ENCODE results near the gene PPFIA4.
A peak's percentile ranks its signal among the peaks of the same experiment; 100 is the strongest.

Gene PPFIA4

DNA sequence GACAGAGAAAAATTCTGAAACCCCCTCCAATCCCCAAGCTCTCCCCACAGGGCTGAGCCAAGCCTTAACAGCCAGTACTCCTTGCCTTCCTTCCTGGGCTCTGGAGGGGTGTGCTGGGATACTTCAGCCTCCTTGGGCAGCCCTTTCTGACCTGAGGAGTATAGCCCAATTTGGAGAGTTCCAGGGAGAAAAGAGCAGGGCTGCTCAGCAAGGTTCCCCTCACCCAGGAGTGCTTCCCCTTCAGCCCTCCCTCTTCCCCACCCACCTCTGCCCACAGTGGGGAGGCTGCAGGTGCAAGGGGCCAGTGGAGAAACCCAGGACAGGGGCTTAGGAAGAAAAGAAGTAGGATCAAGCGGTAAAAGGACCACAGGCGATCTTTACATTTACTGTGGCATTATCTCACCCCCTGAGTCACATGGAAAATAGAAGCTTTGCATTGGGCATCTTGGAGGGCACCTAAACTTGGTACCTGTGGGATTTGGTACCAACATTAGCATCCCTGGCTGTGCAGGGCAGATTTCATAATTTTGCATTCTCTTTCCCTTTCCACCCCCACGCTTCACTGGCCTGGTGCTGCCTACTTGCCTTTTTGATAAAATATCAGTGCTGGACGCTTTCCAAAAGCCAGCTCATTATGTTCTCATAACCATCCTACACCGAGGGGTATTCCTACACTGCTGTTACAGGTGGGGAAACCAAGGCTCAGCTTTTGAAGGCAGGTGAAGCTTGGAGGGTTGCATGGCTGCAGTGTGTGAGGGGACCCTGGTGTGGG, 98.4 kb downstream of the PPFIA4 start:
- Histone ChIP-seq H4K8ac (ENCODE audit: low read depth, low read length) (no peak overlapping the region), H2AFZ (ENCODE audit: low read length) (no peak overlapping the region), H3K36me3 (replicated peaks in 1 of 2; ENCODE audit: control insufficient read depth in 2 of 2, insufficient read depth in 2 of 2, low read length in 2 of 2) (no peaks in the 10 kb centered on the region), H3K4me2 (ENCODE audit: insufficient read depth, low read length, poor library complexity, severe bottlenecking) (no peak overlapping the region), H2BK5ac (ENCODE audit: low read length) (no peak overlapping the region), H2BK15ac (ENCODE audit: low read length) (no peak overlapping the region), H3K14ac (ENCODE audit: low read length) (no peak overlapping the region), H2AK5ac (ENCODE audit: low read depth, low read length) (no peak overlapping the region), H2BK120ac (ENCODE audit: low read depth, low read length) (no peak overlapping the region), H3K27me3 (ENCODE audit: control insufficient read depth in 3 of 3, insufficient read depth in 3 of 3, low read depth in 1 of 3, low read length in 3 of 3) (peaks cover 0 to 63% (median 15%) of the 10 kb centered on the region in 3 experiments), H3K27ac (replicated peaks; ENCODE audit: low read length) (no peak overlapping the region), H2BK12ac (ENCODE audit: low read length) (no peak overlapping the region), H3K4me3 (ENCODE audit: low read length in 2 of 2) (no peak overlapping the region), H3K79me1 (ENCODE audit: low read depth, low read length) (no peaks in the 10 kb centered on the region), H3K9me3 (replicated peaks in 1 of 2; ENCODE audit: control insufficient read depth in 2 of 2, insufficient read depth in 1 of 2, low read depth in 1 of 2, low read length in 2 of 2) (no peaks in the 10 kb centered on the region), H3K9ac (ENCODE audit: low read depth, low read length, poor library complexity) (no peak overlapping the region), H4K91ac (ENCODE audit: low read depth, low read length, poor library complexity) (no peak overlapping the region), H3K4me1 (ENCODE audit: control insufficient read depth in 2 of 2, insufficient read depth in 1 of 2, low read depth in 1 of 2, low read length in 2 of 2) (peaks cover 9 to 22% of the 10 kb centered on the region in 2 donors), H3K18ac (ENCODE audit: low read length) (no peak overlapping the region), H3K23ac (ENCODE audit: low read depth, low read length, poor library complexity) (no peak overlapping the region), H3K4ac (ENCODE audit: low read length) (no peak overlapping the region)
- no peak for DNase-seq (ENCODE audit: low spot score)
- no CpG with 5 or more reads among the region's 5 CpGs for WGBS, 2 donors (ENCODE audit: extremely low coverage in 2 of 2, insufficient read length in 2 of 2, insufficient replicate concordance in 1 of 2)

DNA sequence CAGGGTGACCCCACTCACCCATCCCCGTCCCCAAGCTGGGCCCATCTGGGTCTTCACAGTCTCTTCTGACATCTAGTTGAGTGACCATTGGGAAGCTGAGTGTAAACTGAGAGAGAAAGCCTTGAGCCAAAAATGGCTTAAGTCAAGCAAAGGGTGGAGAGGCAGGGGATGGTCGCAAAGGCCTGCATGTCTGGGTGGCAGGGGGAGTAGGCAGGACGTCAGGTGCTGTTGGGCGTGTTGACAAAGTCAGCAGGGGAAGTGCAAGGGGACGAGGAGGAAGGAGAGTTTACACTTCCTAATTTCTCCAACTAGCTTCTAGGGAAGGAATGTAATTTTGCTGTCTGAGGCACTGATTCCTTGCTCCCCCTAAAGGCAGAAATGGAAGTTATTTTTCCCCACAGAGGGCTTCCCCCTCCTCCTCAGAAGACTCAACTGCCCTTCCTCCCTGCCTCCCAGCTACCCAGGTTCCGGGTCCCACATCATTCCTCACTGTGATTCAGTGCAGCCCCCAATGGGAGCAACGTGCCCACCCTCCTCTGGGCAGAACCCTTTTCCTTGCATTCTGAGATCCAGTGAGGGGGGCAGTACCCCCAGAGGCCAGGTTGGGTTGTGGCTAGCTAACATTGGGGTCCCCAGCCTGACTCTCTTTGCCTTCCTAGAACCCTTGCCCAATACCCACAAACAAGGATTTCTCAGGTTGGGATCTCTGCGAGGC, 100.0 kb downstream of the PPFIA4 start:
- Histone ChIP-seq H3K4me3 (ENCODE audit: low read length in 2 of 2) (no peak overlapping the region), H2BK5ac (ENCODE audit: low read length) (no peak overlapping the region), H3K14ac (ENCODE audit: low read length) (no peak overlapping the region), H3K4ac (ENCODE audit: low read length) (no peak overlapping the region), H3K79me1 (ENCODE audit: low read depth, low read length) (no peaks in the 10 kb centered on the region), H4K91ac (ENCODE audit: low read depth, low read length, poor library complexity) (no peak overlapping the region), H2BK15ac (ENCODE audit: low read length) (peak overlapping the region; percentile 29), H3K9me3 (replicated peaks in 1 of 2; ENCODE audit: control insufficient read depth in 2 of 2, insufficient read depth in 1 of 2, low read depth in 1 of 2, low read length in 2 of 2) (no peaks in the 10 kb centered on the region), H2AFZ (ENCODE audit: low read length) (peak overlapping the region; percentile 26), H2BK12ac (ENCODE audit: low read length) (no peak overlapping the region), H2AK5ac (ENCODE audit: low read depth, low read length) (peak overlapping the region; percentile 7), H3K9ac (ENCODE audit: low read depth, low read length, poor library complexity) (no peak overlapping the region), H3K4me2 (ENCODE audit: insufficient read depth, low read length, poor library complexity, severe bottlenecking) (no peak overlapping the region), H3K18ac (ENCODE audit: low read length) (peak overlapping the region; percentile 48), H3K27me3 (ENCODE audit: control insufficient read depth in 3 of 3, insufficient read depth in 3 of 3, low read depth in 1 of 3, low read length in 3 of 3) (peaks cover 0 to 65% (median 15%) of the 10 kb centered on the region in 3 experiments), H3K36me3 (replicated peaks in 1 of 2; ENCODE audit: control insufficient read depth in 2 of 2, insufficient read depth in 2 of 2, low read length in 2 of 2) (no peaks in the 10 kb centered on the region), H3K4me1 (ENCODE audit: control insufficient read depth in 2 of 2, insufficient read depth in 1 of 2, low read depth in 1 of 2, low read length in 2 of 2) (peaks cover 9 to 22% of the 10 kb centered on the region in 2 donors), H2BK120ac (ENCODE audit: low read depth, low read length) (no peak overlapping the region), H4K8ac (ENCODE audit: low read depth, low read length) (peak overlapping the region; percentile 3), H3K27ac (replicated peaks; ENCODE audit: low read length) (no peak overlapping the region), H3K23ac (ENCODE audit: low read depth, low read length, poor library complexity) (no peak overlapping the region)
- WGBS, 2 donors (ENCODE audit: extremely low coverage in 2 of 2, insufficient read length in 2 of 2, insufficient replicate concordance in 1 of 2) = no CpG with 5 or more reads among the region's 8 CpGs
- peak; percentile 18 for DNase-seq (ENCODE audit: low spot score)

DNA sequence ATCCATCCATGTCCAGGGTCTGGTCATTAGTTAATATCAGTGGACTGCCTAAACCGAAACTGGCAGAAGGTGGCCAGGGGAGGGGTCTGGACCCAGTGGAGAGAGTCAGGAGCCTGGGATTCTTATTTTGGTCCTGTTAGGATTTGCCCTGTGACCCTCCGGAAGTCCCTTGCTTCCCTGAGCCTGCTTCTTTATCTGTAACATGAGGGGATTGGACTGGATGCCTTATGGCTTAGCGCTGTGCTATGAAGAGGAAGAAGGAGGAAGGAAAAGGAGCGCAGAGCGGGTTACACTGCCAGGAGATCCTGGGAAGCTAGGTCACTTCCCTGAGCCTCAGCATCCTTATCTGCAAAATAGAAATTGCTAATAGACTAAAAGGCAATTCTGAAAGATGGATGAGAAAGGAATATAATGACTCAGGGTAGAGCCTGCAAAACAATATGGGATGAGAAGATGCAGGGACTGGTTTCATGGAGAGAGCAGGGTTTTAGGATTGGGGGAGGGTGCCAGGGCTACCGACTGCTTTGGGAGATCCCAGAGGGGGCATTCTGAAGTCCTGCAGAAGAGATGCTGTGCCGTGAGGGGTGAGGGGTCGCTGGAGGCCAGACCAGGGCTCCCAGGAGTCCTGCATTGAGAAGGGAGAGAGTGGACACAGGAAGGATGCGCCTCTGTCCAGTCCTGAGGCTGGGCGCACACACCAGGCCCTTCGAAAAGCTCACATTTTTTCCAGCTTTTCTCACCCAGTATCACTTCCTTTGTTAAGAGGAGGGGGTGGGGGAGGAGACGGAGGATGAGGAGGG, 100.8 kb downstream of the PPFIA4 start:
- H3K9me3 ChIP-seq (replicated peaks in 1 of 2; ENCODE audit: control insufficient read depth in 2 of 2, insufficient read depth in 1 of 2, low read depth in 1 of 2, low read length in 2 of 2) = no peaks in the 10 kb centered on the region
- no peak overlapping the region for H2BK5ac ChIP-seq (ENCODE audit: low read length)
- no peak for DNase-seq (ENCODE audit: low spot score)
- H3K4me3 ChIP-seq (ENCODE audit: low read length in 2 of 2) = peak overlapping the region; percentile 41 to 43
- peak overlapping the region; percentile 62 for H2BK120ac ChIP-seq (ENCODE audit: low read depth, low read length)
- H3K9ac ChIP-seq (ENCODE audit: low read depth, low read length, poor library complexity) = peak overlapping the region; percentile 45
- H4K91ac ChIP-seq (ENCODE audit: low read depth, low read length, poor library complexity) = no peak overlapping the region
- no CpG with 5 or more reads among the region's 12 CpGs for WGBS, 2 donors (ENCODE audit: extremely low coverage in 2 of 2, insufficient read length in 2 of 2, insufficient replicate concordance in 1 of 2)
- H2AFZ ChIP-seq (ENCODE audit: low read length) = peak overlapping the region; percentile 97
- H4K8ac ChIP-seq (ENCODE audit: low read depth, low read length) = peak overlapping the region; percentile 3
- H3K14ac ChIP-seq (ENCODE audit: low read length) = no peak overlapping the region
- peak overlapping the region; percentile 86 for H3K18ac ChIP-seq (ENCODE audit: low read length)
- H2BK15ac ChIP-seq (ENCODE audit: low read length) = peak overlapping the region; percentile 29
- H3K4me1 ChIP-seq (ENCODE audit: control insufficient read depth in 2 of 2, insufficient read depth in 1 of 2, low read depth in 1 of 2, low read length in 2 of 2) = peaks cover 9 to 22% of the 10 kb centered on the region in 2 donors
- H2AK5ac ChIP-seq (ENCODE audit: low read depth, low read length) = peak overlapping the region; percentile 7
- H3K27ac ChIP-seq (replicated peaks; ENCODE audit: low read length) = no peak overlapping the region
- H3K36me3 ChIP-seq (replicated peaks in 1 of 2; ENCODE audit: control insufficient read depth in 2 of 2, insufficient read depth in 2 of 2, low read length in 2 of 2) = no peaks in the 10 kb centered on the region
- H3K27me3 ChIP-seq (ENCODE audit: control insufficient read depth in 3 of 3, insufficient read depth in 3 of 3, low read depth in 1 of 3, low read length in 3 of 3) = peaks cover 0 to 63% (median 15%) of the 10 kb centered on the region in 3 experiments
- H2BK12ac ChIP-seq (ENCODE audit: low read length) = no peak overlapping the region
- H3K23ac ChIP-seq (ENCODE audit: low read depth, low read length, poor library complexity) = no peak overlapping the region
- no peaks in the 10 kb centered on the region for H3K79me1 ChIP-seq (ENCODE audit: low read depth, low read length)
- H3K4ac ChIP-seq (ENCODE audit: low read length) = no peak overlapping the region
- peak overlapping the region; percentile 79 for H3K4me2 ChIP-seq (ENCODE audit: insufficient read depth, low read length, poor library complexity, severe bottlenecking)

All from neuronal stem cell (in vitro differentiated cells).